CD4-positive, alpha-beta T cell treated with Interleukin-17A for 1 hour (primary cell): ENCODE measurements around the gene OGDH.

Experiments used
- DNase-seq: peaks from one replicate; pipeline ENCODE4 v3.0.0-alpha.2; 2020

The OGDH gene

DNA sequence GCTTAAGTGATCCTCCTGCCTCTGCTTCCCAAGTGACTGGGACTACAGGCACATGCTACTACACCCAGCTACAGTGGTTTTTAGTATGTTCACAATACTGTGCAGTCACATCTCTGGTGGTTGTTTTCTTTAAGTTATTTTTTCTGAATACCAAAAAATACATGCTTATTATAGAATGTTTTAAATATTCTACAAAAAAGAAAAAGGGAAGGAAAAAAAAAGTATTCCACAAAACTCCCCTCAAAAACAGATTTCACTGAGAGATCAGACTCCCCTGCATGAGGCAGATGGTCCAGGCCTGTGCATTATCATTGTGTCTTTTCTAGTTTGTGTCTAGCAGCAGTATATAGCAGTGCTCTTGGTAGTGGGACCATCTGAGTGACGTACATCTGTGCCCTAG, 36.8 kb downstream of the OGDH start:
- DNase-seq: no peak

- DNase-seq: no peak
Observed at GRCh38 chr7:44645254-44645653, 38.8 kb downstream of the OGDH start.

GRCh38 chr7:44645696-44646095, 39.3 kb downstream of the OGDH start:
- no peak for DNase-seq

DNA sequence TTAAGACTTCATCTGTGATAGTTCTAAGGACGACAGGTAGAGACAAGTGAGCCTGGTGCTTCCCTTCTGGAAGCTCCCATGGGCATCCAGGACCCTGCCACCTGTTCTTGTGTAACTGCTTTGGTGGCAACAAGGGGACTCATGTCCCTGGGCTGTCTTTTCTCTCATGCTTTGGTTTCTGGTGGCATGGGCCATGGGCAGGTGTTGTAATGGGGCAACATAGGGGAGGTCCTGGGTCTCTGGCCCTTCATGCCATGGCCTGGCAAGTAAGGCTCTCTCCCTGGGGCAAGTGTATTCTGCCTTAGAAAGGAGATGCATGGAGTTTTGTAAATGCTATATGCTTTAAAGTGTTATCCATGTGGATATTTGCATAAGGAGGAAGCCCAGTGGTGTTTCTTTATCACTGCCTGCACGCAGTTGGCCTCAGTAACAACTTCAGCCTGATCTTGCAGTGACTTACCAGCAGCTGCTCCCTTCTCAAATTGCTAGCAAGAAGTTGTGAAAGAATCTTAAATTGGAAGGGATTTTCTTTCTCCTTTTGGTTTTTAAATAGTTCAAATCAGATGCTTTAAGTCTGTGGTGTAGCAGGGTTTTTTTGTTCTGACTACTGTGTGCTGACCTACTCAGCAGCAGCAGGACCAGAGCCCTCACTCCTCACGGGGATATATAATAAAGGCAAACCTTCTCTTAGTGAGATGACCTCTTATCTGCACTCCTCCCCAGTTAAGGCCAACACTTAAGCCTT, 39.9 kb downstream of the OGDH start:
- DNase-seq: no peak

DNA sequence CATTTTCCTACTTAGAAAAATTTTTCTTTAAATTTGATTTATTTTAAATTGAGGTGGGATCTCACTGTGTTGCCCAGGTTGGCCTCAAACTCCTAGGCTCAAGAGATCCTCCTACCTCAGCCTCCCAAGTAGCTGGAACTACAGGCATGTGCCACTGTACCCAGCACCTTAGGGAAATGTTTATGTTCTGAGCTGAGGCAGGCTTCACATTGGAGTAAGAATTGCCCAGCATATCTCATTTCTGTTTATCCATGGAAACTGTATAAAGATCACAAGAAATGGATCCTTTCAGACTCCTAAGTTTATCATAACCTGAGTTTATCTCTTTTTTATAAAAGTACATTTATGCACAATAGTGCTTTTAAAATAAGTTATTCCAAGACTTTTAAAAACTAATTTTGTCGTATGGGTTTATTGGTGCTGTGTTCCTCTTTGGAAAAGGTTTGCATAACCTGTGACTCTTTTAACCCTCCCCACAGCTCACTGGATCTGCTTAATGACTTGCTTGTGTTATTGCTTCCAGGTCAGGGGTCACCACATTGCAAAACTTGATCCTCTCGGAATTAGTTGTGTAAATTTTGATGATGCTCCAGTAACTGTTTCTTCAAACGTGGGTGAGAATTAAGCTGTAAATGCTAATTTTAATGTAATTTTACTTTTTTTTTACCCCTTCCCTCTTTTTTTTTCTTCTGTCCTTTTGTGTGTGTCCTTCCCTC, 40.7 kb downstream of the OGDH start:
- DNase-seq: no peak

- DNase-seq: no peak
Observed at GRCh38 chr7:44647981-44648714, 41.7 kb downstream of the OGDH start.

DNA sequence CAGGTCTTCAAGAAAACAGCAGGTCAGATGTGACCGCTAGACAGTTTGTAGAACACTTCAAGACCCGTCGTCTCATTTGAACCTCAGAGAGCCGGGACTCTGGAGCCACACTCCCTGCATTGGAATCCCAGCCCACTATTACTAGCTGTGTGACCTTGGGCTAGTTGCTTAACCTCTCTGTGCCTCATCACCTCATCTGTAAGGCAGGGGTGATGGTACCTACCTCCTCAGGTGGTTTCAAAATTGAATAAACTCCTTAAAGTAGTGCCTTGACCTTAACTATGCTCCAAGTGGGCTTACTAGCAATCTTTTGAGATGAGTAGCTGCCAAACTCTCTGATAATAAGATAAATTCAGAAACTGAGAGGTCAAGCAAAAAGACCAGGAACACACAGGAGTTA, 43.8 kb downstream of the OGDH start:
- no peak for DNase-seq

DNA sequence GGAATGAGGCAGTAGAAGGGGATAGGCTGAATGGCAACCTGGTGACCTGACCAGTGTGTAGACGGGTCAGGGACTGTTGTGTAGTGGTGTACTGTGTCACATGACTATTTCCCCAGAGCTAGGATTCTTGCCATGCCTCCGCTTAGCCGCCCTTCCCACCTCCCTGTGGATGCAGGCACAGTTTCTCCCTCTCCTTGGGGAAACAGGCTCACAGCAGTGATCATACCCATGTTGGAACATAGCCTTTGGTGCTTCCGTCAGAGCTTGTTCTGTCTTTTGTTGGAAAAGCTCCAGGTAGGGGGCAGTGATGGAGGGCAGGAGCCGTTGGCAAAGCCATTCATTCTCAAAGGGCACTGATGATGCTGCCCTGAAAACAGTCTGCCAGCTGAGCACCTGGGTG, 44.3 kb downstream of the OGDH start:
- no peak for DNase-seq

- DNase-seq: no peak
Observed at GRCh38 chr7:44652535-44652934, 46.1 kb downstream of the OGDH start.

DNA sequence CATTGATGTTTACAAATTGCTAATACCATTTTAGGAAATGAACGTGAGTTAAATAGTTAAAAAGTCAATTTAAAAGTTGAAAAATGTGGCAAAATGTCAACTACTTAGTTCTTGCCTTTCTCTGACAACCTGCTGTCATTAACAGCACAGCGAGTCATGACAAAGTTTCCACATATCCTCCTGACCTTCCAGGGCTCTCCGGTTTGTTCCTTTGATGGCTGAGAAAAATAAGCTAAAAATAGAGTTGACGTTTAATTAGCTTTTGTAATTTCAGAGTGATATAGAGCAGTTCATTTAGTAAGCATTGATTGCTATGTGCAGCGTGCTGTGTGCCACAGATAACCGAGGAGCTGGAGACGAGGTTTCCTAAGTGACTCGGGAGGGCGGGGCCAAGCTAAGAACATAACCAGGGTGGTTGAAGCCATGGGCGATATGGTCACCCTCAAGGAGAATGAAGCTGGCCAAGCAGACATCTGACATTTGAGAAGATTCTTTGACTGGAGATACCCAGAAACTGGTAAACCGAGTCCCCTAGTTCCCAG, 47.9 kb downstream of the OGDH start:
- no peak for DNase-seq

DNA sequence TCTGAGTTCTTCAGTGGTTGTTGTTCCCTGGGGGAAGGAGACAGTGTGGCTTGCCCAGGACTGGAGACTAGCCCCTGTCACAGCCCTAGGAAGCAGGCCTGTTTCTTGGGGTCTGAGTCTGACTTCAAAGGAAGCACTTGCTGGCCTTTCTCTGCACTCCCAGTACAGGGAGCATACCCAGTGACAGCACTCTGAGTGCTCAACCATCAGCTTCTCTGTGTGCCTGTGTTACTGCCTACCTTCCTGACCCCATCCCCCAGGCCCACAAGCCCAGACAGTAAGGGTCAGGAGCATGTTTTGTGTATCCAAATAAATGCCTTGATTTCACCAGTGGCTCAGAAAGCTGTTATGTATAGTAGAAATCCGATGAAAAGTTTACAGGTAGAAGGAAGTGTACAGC, 48.9 kb downstream of the OGDH start:
- no peak for DNase-seq

- no peak for DNase-seq
Observed at GRCh38 chr7:44658979-44659378, 52.6 kb downstream of the OGDH start.

DNA sequence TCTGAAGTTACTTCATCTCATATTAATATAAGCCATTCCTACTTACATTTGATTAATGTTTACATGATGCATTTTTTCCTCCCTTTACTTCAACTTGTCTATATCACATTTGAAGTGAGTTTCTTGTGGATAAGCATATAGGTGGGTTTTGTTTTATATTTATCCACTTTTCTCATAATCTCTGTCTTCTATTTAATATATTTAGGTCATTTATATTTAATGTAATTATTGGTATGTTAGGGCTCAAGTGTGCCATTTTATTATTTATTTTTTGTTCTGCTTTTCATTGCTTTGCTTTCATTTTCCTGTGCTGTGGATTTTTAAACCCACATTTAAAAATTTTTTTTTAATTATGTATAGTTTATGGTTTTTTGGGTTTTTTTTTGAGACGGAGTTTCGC, 54.8 kb downstream of the OGDH start:
- no peak for DNase-seq

- DNase-seq: no peak
Observed at GRCh38 chr7:44664780-44665461, 58.5 kb downstream of the OGDH start.

- no peak for DNase-seq
Observed at GRCh38 chr7:44665531-44666213, 59.2 kb downstream of the OGDH start.

DNA sequence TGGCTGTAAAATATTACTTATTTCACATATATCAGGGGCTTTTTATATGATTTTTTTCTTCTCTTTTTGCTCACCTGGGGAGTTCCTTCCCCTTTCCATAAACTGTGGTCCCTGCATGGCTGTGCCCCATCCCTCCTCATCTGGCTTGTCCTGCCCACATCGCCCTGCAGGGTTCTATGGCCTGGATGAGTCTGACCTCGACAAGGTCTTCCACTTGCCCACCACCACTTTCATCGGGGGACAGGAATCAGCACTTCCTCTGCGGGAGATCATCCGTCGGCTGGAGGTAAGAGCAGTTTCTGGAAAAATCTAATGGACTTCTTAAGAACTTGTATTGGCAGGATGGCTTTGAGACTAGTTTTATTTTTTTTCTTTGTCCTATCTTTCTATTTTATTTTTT, 60.1 kb downstream of the OGDH start:
- no peak for DNase-seq

- DNase-seq: no peak
Observed at GRCh38 chr7:44667190-44667589, 60.8 kb downstream of the OGDH start.

- no peak for DNase-seq
Observed at GRCh38 chr7:44671069-44671468, 64.6 kb downstream of the OGDH start.

DNA sequence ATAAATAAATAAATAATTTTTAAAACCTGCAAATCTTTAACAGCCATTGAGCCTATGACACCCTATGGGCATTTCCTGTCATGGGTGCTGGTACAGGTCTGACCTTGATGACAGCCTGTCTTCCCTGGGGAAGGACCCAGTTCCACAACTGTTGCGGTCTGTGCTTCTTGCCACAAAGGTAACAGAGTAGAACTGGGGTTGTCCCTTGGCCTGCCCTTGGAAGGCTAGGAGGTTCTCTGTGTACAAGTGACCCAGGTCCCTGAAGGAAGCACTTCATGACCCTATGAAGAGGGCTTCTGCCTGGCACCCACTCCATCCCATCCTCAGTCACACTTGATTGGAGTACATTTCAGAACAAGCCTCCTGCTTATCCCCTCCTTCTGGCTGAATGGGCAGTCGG, 66.9 kb downstream of the OGDH start:
- no peak for DNase-seq

GRCh38 chr7:44673771-44674170, 67.3 kb downstream of the OGDH start:
- DNase-seq: no peak

- no peak for DNase-seq
Observed at GRCh38 chr7:44674381-44674780, 68.0 kb downstream of the OGDH start.

GRCh38 chr7:44676776-44677175, 70.3 kb downstream of the OGDH start:
- no peak for DNase-seq

DNA sequence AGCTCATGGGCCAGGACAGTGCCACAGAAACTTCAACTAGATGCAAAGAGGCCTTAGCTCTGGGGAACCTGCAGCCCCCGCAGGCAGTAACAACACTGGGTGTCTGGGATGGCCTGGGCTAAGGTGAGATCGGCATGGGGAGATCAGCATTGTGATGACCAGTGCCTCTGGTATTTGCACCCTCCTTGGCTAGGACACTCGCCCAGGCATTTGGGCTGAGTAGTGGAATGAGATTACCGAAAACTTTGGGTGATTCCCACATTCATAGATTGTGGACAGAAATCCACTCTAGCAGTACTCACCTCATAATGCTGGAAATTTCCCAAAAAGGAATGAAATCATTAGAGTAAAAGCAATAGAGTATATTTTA, 71.7 kb downstream of the OGDH start:
- no peak for DNase-seq
